ENCODE data around the gene RHBDD1. TPM values are rescaled to one million over a fixed set of nuclear protein-coding genes. Genes with fewer than 3 reads are reported as not detected.
A peak's percentile ranks its signal among the peaks of the same experiment; 100 is the strongest.
"Not testable (repeated sequence)": the region's sequence is repeated elsewhere in the genome, so short reads cannot be mapped to it uniquely, and the experiment has no call there.

RHBDD1 gene
- total RNA-seq, 1 donor from 2014 or later, result 43.6 TPM

GRCh38 chr2:226799976-226800940, 35.6 kb upstream of the RHBDD1 start:
- peak; percentile 33 for DNase-seq

GRCh38 chr2:226800941-226801784, 34.7 kb upstream of the RHBDD1 start:
- peak; percentile 86 for DNase-seq

GRCh38 chr2:226802573-226802972, 33.3 kb upstream of the RHBDD1 start:
- peak; percentile 90 for DNase-seq

GRCh38 chr2:226803410-226803809, 32.4 kb upstream of the RHBDD1 start:
- no peak for DNase-seq

- DNase-seq, result no peak
Observed at GRCh38 chr2:226813148-226813701, 22.6 kb upstream of the RHBDD1 start.

GRCh38 chr2:226818930-226819329, 16.9 kb upstream of the RHBDD1 start:
- DNase-seq, result no peak

- DNase-seq, result no peak
Observed at GRCh38 chr2:226825056-226825455, 10.8 kb upstream of the RHBDD1 start.

- no peak for DNase-seq
Observed at GRCh38 chr2:226828191-226828590, 7.7 kb upstream of the RHBDD1 start.

GRCh38 chr2:226829721-226830631, 5.9 kb upstream of the RHBDD1 start:
- DNase-seq, result no peak

- no peak for DNase-seq
Observed at GRCh38 chr2:226831266-226831665, 4.6 kb upstream of the RHBDD1 start.

GRCh38 chr2:226832061-226832460, 3.8 kb upstream of the RHBDD1 start:
- DNase-seq, result no peak

- not testable (repeated sequence) for DNase-seq
Observed at GRCh38 chr2:226834880-226835279, 974 bp upstream of the RHBDD1 start.

- DNase-seq, result no peak
Observed at GRCh38 chr2:226835420-226835795, 446 bp upstream of the RHBDD1 start.

GRCh38 chr2:226836548-226836885, 663 bp downstream of the RHBDD1 start:
- no peak for DNase-seq

- no peak for DNase-seq
Observed at GRCh38 chr2:226837334-226837733, 1.5 kb downstream of the RHBDD1 start.

- DNase-seq, result no peak
Observed at GRCh38 chr2:226837787-226838603, 2.1 kb downstream of the RHBDD1 start.

- no peak for DNase-seq
Observed at GRCh38 chr2:226838722-226839121, 2.9 kb downstream of the RHBDD1 start.

- DNase-seq, result no peak
Observed at GRCh38 chr2:226839161-226839560, 3.3 kb downstream of the RHBDD1 start.

GRCh38 chr2:226839951-226840350, 4.1 kb downstream of the RHBDD1 start:
- no peak for DNase-seq

- not testable (repeated sequence) for DNase-seq
Observed at GRCh38 chr2:226843001-226843400, 7.1 kb downstream of the RHBDD1 start.
